ENCODE data around the gene MUC6. TPM values are rescaled to one million over a fixed set of nuclear protein-coding genes. Genes with fewer than 3 reads are reported as not detected.

MUC6 gene
- total and polyA plus RNA-seq, 4 donors: 1.3 to 2.2 TPM; not detected in 2

DNA sequence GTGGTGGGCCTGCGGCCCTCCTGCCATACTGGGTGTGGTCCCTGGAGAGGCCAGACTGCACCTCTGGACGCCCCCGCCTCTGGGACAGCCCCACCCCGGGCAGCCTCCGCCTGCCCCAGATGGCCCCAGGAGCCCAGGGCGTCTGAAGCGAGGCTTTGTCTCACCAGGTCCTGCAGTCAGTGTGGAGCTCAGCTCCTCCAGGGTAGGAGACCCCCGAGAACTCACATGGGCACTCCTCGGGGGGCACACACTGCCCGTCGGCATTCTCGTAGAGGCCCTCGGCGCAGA, 10.4 kb downstream of the MUC6 start:
- no peak overlapping the region for H3K4me3 ChIP-seq (ENCODE audit: low read depth, low read length)
- no peak overlapping the region for H3K27ac ChIP-seq (ENCODE audit: low read depth, low read length)
- no peak for DNase-seq (ENCODE audit: low read depth in 4 of 6, low spot score in 6 of 6)
- no peaks in the 10 kb centered on the region for H3K9me3 ChIP-seq (ENCODE audit: control insufficient read depth, insufficient read depth, low read length)
- no peaks in the 10 kb centered on the region for H3K27me3 ChIP-seq (ENCODE audit: control insufficient read depth, insufficient read depth, low read length)
- peaks cover 62% of the 10 kb centered on the region for H3K36me3 ChIP-seq (ENCODE audit: control insufficient read depth, insufficient read depth, low read length)
- no peaks in the 10 kb centered on the region for H3K4me1 ChIP-seq (ENCODE audit: control insufficient read depth, insufficient read depth, low read length)
- 87% methylated on average over 14 of the region's 14 CpGs for WGBS (ENCODE audit: insufficient coverage)

DNA sequence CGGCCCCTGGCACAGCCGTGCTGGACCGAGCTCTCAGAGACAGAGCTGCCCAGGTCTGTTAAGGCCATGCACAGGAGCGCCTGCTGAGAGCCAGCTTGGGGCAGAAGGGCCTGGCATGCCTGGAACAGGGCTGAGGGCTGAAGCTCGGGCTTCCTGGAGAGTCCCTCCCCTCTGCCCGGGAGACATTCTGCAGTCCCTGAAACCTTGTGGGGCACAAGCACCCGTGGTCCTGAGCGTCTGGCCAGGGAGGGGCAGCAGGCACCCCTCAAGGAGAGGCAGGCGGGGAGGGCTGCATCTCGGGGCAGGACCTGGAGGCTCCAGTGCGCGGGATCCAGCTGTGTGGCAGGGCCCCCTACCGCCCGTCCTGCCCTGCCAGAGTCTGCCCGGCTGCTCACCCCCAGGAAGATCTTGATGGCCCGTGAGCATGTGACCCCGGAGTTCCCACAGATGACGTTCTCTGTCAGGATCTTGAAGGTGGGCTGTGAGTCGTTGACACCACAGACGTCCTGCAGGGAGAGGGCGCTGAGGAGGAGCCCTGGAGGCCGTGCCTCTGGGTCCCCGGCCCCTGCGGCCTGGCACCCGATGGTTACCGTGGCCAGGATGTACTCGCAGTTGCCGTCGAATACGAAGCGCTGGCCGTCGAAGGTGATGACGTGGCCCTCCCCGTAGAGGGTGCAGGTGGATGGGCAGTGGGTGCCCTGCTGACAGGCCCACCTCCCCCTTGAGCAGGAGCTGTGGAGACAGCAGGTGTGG, 10.9 kb downstream of the MUC6 start:
- DNase-seq (ENCODE audit: low read depth in 4 of 6, low spot score in 6 of 6): no peak
- H3K36me3 ChIP-seq (ENCODE audit: control insufficient read depth, insufficient read depth, low read length): peaks cover 67% of the 10 kb centered on the region
- no peaks in the 10 kb centered on the region for H3K9me3 ChIP-seq (ENCODE audit: control insufficient read depth, insufficient read depth, low read length)
- no peak overlapping the region for H3K27ac ChIP-seq (ENCODE audit: low read depth, low read length)
- no peaks in the 10 kb centered on the region for H3K4me1 ChIP-seq (ENCODE audit: control insufficient read depth, insufficient read depth, low read length)
- WGBS (ENCODE audit: insufficient coverage): 78% methylated on average over 35 of the region's 35 CpGs
- H3K27me3 ChIP-seq (ENCODE audit: control insufficient read depth, insufficient read depth, low read length): no peaks in the 10 kb centered on the region
- H3K4me3 ChIP-seq (ENCODE audit: low read depth, low read length): no peak overlapping the region

DNA sequence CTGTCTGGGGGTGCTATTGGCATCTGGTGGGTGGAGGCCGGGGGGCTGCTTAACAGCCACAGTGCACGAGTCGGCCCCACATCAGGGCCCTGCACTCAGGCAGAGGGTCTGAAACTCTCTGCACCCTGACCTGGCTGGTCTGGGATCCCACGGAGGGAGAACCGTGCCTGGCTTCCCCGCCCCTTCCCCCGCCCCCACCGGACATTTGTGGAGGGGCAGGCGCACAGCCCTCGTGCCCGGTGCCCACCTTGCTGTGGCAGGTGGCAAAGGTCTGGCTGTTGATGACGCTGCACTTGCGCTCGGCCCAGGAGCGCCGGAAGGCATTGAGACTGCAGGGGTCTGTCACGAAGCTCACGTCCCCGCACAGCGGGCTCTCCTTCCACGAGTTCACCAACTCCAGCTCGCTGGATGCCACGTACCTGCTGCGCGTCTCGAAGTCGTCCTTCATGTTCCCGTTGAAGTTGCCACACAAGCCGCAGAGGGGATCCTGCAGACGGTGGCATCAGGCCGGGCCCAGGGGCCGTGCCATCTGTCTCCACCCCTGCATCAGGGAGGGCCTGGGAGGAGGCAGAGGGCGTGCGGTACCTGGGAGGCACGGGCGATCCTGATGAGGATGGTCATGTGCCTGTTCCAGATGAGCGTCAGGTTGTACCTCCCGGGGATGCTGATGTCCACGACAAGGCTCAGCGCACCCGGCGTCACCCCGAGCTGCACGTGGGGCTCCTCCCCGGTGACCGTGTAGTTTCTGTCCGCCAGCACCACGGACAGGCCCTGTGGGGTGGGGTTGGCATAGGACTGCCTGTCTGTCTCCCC, 11.7 kb downstream of the MUC6 start:
- no peak for DNase-seq (ENCODE audit: low read depth in 4 of 6, low spot score in 6 of 6)
- Histone ChIP-seq H3K4me1 (ENCODE audit: control insufficient read depth, insufficient read depth, low read length) (no peaks in the 10 kb centered on the region), H3K4me3 (ENCODE audit: low read depth, low read length) (no peak overlapping the region), H3K9me3 (ENCODE audit: control insufficient read depth, insufficient read depth, low read length) (no peaks in the 10 kb centered on the region), H3K27me3 (ENCODE audit: control insufficient read depth, insufficient read depth, low read length) (no peaks in the 10 kb centered on the region), H3K36me3 (ENCODE audit: control insufficient read depth, insufficient read depth, low read length) (peaks cover 75% of the 10 kb centered on the region), H3K27ac (ENCODE audit: low read depth, low read length) (no peak overlapping the region)
- 87% methylated on average over 41 of the region's 48 CpGs for WGBS (ENCODE audit: insufficient coverage)

DNA sequence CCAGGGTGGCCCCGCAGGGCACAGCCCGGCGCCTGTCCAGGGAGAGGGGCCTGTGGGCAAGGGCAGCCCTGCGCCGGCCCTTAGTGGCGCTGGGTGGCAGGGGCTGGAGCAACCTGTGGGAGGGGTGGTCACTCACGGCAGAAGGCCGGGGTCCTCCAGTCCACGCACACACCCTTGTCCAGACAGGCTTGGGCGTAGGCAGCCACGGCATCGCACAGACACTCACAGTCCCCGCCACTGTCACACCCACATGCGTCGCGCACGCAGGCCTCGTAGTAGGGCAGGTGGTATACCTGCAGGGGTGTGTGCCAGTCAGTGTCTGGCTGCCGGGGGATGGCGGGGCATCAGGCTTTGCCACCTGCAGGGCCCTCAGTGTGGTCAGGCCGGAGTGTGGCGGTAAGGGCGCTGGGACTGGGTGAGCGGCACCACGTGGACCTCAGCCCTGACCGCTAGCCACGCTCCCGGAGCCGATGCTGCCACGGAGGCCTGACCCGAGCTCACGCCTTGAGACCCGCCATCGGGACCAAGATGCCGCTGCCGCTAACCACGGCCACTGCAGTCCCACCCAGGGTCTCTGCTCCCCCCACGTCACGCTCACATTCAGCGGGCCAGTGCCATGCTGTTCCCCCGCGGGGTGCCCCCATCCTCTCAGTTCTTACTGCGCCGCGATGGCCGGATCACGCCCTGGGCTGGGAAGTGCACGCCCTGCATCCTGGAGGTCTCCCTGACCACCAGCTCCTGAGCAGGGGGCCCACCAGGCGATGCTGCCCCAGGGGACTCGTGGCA, 12.5 kb downstream of the MUC6 start:
- H3K36me3 ChIP-seq (ENCODE audit: control insufficient read depth, insufficient read depth, low read length): peaks cover 78% of the 10 kb centered on the region
- H3K27ac ChIP-seq (ENCODE audit: low read depth, low read length): no peak overlapping the region
- H3K4me3 ChIP-seq (ENCODE audit: low read depth, low read length): no peak overlapping the region
- H3K4me1 ChIP-seq (ENCODE audit: control insufficient read depth, insufficient read depth, low read length): no peaks in the 10 kb centered on the region
- no peaks in the 10 kb centered on the region for H3K27me3 ChIP-seq (ENCODE audit: control insufficient read depth, insufficient read depth, low read length)
- H3K9me3 ChIP-seq (ENCODE audit: control insufficient read depth, insufficient read depth, low read length): no peaks in the 10 kb centered on the region
- WGBS (ENCODE audit: insufficient coverage): 97% methylated on average over 50 of the region's 50 CpGs
- no peak for DNase-seq (ENCODE audit: low read depth in 4 of 6, low spot score in 6 of 6)

DNA sequence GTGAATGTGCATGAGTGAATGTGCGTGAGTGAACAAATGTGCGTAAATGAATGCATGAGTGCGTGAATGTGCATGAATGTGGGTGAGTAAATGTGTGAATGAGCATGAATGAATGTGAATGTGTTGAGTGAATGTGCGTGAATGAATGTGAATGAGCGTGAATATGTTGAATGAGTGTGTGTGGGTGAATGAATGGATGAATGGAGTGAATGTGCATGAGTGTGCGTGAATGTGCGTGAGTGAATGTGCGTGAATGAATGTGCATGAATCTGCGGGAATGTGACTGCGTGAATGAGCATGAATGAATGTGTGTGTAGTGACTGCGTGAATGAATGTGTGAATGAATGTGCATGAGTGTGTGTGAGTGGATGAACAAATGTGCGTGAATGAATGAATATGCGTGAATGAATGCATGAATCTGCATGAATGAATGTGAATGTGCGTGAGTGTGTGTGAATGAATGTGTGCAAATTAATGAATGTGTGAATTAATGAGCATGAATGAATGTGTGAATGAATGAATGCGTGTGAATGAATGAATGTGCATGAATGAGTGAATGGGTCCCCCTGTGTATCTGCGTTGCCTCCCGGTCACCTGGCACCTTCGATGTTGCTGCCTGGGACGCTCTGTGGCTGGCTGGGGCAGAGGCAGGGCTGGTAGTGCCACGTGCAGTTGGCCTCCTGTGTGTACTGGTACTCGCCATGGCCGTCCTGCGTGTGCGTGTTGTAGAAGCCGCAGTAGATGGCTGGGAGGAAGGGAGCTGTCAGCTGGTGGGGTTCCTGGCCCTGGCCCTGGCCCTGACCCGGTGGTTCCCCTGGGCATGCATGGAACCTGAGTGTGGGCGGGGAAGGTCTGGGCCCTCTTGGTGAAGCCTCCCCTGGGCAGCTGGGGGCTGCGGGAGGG, 13.4 kb downstream of the MUC6 start:
- no peak overlapping the region for H3K27ac ChIP-seq (ENCODE audit: low read depth, low read length)
- peaks cover 77% of the 10 kb centered on the region for H3K36me3 ChIP-seq (ENCODE audit: control insufficient read depth, insufficient read depth, low read length)
- WGBS (ENCODE audit: insufficient coverage): 94% methylated on average over 28 of the region's 28 CpGs
- DNase-seq (ENCODE audit: low read depth in 4 of 6, low spot score in 6 of 6): no peak
- no peak overlapping the region for H3K4me3 ChIP-seq (ENCODE audit: low read depth, low read length)
- no peaks in the 10 kb centered on the region for H3K4me1 ChIP-seq (ENCODE audit: control insufficient read depth, insufficient read depth, low read length)
- H3K27me3 ChIP-seq (ENCODE audit: control insufficient read depth, insufficient read depth, low read length): no peaks in the 10 kb centered on the region
- H3K9me3 ChIP-seq (ENCODE audit: control insufficient read depth, insufficient read depth, low read length): no peaks in the 10 kb centered on the region

DNA sequence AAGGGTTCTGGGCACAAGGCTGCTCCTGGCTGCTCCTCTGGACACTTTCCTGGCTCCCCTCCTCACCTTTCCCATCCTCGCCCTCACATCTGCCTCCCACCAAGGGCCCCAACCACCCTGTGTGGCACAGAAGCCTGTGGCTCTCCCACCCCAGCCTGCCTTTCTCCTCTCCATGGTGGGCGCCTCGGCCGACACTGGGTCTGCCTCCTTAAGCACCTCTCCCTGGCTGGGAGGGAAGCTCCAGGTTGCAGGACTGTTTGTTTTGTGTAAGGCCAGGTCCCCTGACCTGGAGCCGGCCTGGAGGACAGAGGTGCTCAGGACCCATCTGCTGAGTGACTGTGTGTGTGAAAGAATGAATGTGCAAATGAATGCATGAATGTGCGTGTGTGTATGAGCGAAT, 14.1 kb downstream of the MUC6 start:
- WGBS (ENCODE audit: insufficient coverage): 97% methylated on average over 4 of the region's 7 CpGs
- H3K9me3 ChIP-seq (ENCODE audit: control insufficient read depth, insufficient read depth, low read length): no peaks in the 10 kb centered on the region
- H3K4me1 ChIP-seq (ENCODE audit: control insufficient read depth, insufficient read depth, low read length): no peaks in the 10 kb centered on the region
- peaks cover 73% of the 10 kb centered on the region for H3K36me3 ChIP-seq (ENCODE audit: control insufficient read depth, insufficient read depth, low read length)
- no peak overlapping the region for H3K4me3 ChIP-seq (ENCODE audit: low read depth, low read length)
- H3K27me3 ChIP-seq (ENCODE audit: control insufficient read depth, insufficient read depth, low read length): no peaks in the 10 kb centered on the region
- no peak overlapping the region for H3K27ac ChIP-seq (ENCODE audit: low read depth, low read length)
- DNase-seq (ENCODE audit: low read depth in 4 of 6, low spot score in 6 of 6): no peak

DNA sequence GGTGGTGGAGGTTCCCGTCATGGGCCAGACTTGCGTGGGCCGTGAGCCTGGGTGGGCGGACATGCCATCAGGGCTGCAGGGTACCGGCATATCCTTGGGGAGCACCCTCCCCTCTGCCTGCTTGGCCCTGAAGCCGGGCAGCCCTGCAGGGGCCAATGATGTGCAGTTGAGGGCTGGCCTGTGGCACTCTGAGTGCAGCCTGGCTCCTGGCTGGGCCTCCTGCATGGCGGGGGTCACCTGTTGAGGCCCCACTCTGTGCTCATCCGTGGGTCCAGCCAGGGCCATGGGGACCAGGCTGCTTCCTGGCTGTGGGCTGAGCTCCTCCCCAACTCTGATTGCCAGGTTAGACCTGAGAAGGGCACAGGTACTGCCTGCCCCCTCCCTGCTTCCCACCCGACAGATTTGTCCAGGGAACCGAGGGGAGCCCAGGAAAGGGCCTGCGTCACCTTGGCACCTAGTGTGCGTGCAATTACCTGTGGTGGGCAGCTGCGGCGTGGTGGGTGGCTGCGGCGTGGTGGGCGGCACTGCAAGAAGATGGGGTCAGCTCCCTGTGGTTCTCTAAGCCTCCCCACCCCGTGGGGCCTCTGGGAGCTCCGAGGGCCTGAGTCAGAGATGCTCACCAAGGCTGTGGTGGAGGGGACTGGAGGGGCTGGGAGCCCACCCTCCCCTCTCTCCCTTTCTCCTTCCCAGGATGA, 16.2 kb downstream of the MUC6 start:
- no peaks in the 10 kb centered on the region for H3K27me3 ChIP-seq (ENCODE audit: control insufficient read depth, insufficient read depth, low read length)
- H3K4me1 ChIP-seq (ENCODE audit: control insufficient read depth, insufficient read depth, low read length): no peaks in the 10 kb centered on the region
- H3K27ac ChIP-seq (ENCODE audit: low read depth, low read length): no peak overlapping the region
- H3K9me3 ChIP-seq (ENCODE audit: control insufficient read depth, insufficient read depth, low read length): no peaks in the 10 kb centered on the region
- DNase-seq (ENCODE audit: low read depth in 4 of 6, low spot score in 6 of 6): no peak
- H3K4me3 ChIP-seq (ENCODE audit: low read depth, low read length): no peak overlapping the region
- WGBS (ENCODE audit: insufficient coverage): 93% methylated on average over 14 of the region's 19 CpGs
- H3K36me3 ChIP-seq (ENCODE audit: control insufficient read depth, insufficient read depth, low read length): peaks cover 62% of the 10 kb centered on the region

DNA sequence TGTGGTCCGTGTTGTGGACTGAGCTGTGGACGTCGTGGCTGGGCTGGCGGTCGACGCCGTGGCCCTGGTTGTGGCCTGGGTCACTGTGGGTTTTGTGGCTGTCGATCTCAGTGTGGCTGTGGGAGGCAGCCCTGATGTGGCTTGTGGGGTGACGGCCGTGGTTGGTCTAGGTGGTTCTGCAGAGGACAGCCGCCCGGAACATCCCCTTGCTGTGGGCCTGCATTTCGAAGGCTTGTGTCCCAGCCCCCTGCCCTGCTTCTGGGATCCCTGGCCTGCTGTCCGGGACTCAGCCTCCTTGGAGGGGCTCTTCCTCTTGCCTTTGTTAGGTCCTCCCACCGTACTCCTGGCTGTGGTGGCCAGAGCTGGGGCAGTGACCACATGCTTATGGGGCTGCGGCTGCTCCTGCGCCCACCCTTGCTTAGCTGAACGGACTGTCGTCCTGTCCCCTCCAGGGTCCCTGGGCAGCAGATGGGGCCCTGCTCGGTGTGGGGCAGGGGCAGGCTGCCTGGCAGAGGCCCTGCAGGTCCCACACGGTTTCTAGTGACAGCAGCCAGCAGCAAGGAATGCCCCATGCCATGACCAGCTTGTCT, 17.1 kb downstream of the MUC6 start:
- 84% methylated on average over 21 of the region's 21 CpGs for WGBS (ENCODE audit: insufficient coverage)
- Histone ChIP-seq H3K27me3 (ENCODE audit: control insufficient read depth, insufficient read depth, low read length) (no peaks in the 10 kb centered on the region), H3K9me3 (ENCODE audit: control insufficient read depth, insufficient read depth, low read length) (no peaks in the 10 kb centered on the region), H3K27ac (ENCODE audit: low read depth, low read length) (no peak overlapping the region), H3K4me1 (ENCODE audit: control insufficient read depth, insufficient read depth, low read length) (no peaks in the 10 kb centered on the region), H3K4me3 (ENCODE audit: low read depth, low read length) (no peak overlapping the region), H3K36me3 (ENCODE audit: control insufficient read depth, insufficient read depth, low read length) (peaks cover 60% of the 10 kb centered on the region)
- DNase-seq (ENCODE audit: low read depth in 4 of 6, low spot score in 6 of 6): no peak
